K562 (cell line): ENCODE results near the gene IMMP2L. TPM values are rescaled to one million over a fixed set of nuclear protein-coding genes. Genes with fewer than 3 reads are reported as not detected.

Experiments
- ATAC-seq: fragments of 200-7000 bp; cut with Tn5 transposase; 3 replicates; pipeline ENCODE4 v1.9.1; 2020; ENCODE audit warnings: moderate library complexity
- BruUV-seq: library from RNA; stranded (reverse); fragments of 400-500 nt; replicated peaks from 2 replicates; lab custom pipeline; 2021; lab: Mats Ljungman, UMichigan
- CTCF ChIA-PET: fragments of 300-600 bp; formaldehyde crosslinking; extraction: SDS; loops from one replicate; lab custom pipeline; 2021; ENCODE audit warnings: low intra/inter-chr PET ratio; lab: Yijun Ruan, JAX
- POLR2A ChIA-PET: fragments of 300-600, 350-650 bp; sonication (Branson Sonifier 250); formaldehyde crosslinking; extraction: SDS; loops from one replicate; lab custom pipeline; 2021; ENCODE audit warnings: antibody characterized with exemption, inconsistent platforms; lab: Yijun Ruan, JAX
- DNase-seq, 4 experiments: peaks; one replicate each; pipeline versions ENCODE4 v3.0.0 to v3.0.0-alpha.2; 2011 to 2018; ENCODE audit warnings: low spot score in 3 of 4, mixed read lengths in 3 of 4; ENCODE audit errors: extremely low read depth in 1 of 4
- FAIRE-seq: peaks from 2 replicates; lab custom pipeline; 2011; peaks lifted over from hg19 to GRCh38; lab: Jason Lieb, UNC
- H2AFZ ChIP-seq: 2 replicates; pipeline ENCODE4 v1.6.0; 2011; ENCODE audit warnings: low read depth, low read length, control low read depth, inconsistent platforms
- H3K27ac ChIP-seq: fragments of 200-600 bp; 3 replicates; pipeline ENCODE4 v1.8.0; 2011; ENCODE audit warnings: low read depth, mild to moderate bottlenecking, control low read depth, inconsistent platforms, low read length, moderate library complexity, mixed read lengths; ENCODE audit errors: extremely low read depth
- H3K27me3 ChIP-seq, 2 experiments: fragments of 300-600 bp in 1 of 2; 2 replicates in 1 of 2; 3 replicates in 1 of 2; pipeline versions ENCODE4 v1.6.0 to v1.8.0; 2011; ENCODE audit warnings: inconsistent platforms in 2 of 2, low read length in 2 of 2, mild to moderate bottlenecking in 1 of 2, mixed read lengths in 1 of 2, moderate library complexity in 1 of 2; ENCODE audit not compliant: control insufficient read depth in 2 of 2, insufficient read depth in 2 of 2
- H3K36me3 ChIP-seq: fragments of 300-600 bp; 3 replicates; pipeline ENCODE4 v1.8.0; 2011; ENCODE audit warnings: mild to moderate bottlenecking, low read length, inconsistent platforms; ENCODE audit not compliant: control insufficient read depth, insufficient read depth
- H3K4me1 ChIP-seq, 2 experiments: fragments of 200-600 bp in 1 of 2; replicated peaks in 1 of 2; 2 replicates in 1 of 2; 3 replicates in 1 of 2; pipeline versions ENCODE4 v1.5.1 to v1.8.0; 2011; ENCODE audit warnings: inconsistent platforms in 2 of 2, low read length in 2 of 2, mild to moderate bottlenecking in 1 of 2, mixed read lengths in 1 of 2, moderate library complexity in 1 of 2; ENCODE audit not compliant: control insufficient read depth in 2 of 2, insufficient read depth in 2 of 2
- H3K4me2 ChIP-seq: 2 replicates; pipeline ENCODE4 v1.6.1; 2011; ENCODE audit warnings: low read length, control low read depth, inconsistent platforms, mixed read lengths; ENCODE audit not compliant: insufficient read depth
- H3K4me3 ChIP-seq: fragments of 200-600 bp; sonication (generic), shearing (Covaris generic); 2 replicates; pipeline ENCODE4 v1.5.1; 2016; ENCODE audit warnings: control low read depth, inconsistent platforms
- H3K79me2 ChIP-seq: fragments of 200-600 bp; 3 replicates; pipeline ENCODE4 v1.8.0; 2011; ENCODE audit warnings: low read length, inconsistent platforms; ENCODE audit not compliant: control insufficient read depth, insufficient read depth
- H3K9ac ChIP-seq, 2 experiments: 2 replicates each; pipeline versions ENCODE4 v1.6.0 to v1.6.1; 2011; ENCODE audit warnings: low read depth in 2 of 2, low read length in 2 of 2, control low read depth in 1 of 2, inconsistent platforms in 1 of 2, mild to moderate bottlenecking in 1 of 2, mixed read lengths in 1 of 2; ENCODE audit not compliant: insufficient read depth in 1 of 2
- H3K9me1 ChIP-seq: one replicate; pipeline ENCODE4 v1.6.0; 2011; ENCODE audit warnings: inconsistent platforms, mild to moderate bottlenecking, low read length, moderate library complexity; ENCODE audit not compliant: control insufficient read depth, insufficient read depth
- H3K9me3 ChIP-seq: replicated peaks from 2 replicates; pipeline ENCODE4 v1.5.1; 2011; ENCODE audit warnings: low read depth, low read length, inconsistent platforms; ENCODE audit not compliant: control insufficient read depth, insufficient read depth
- H4K20me1 ChIP-seq: replicated peaks from 2 replicates; pipeline ENCODE4 v1.6.1; 2011; ENCODE audit warnings: low read length, inconsistent platforms, mixed read lengths; ENCODE audit not compliant: control insufficient read depth, insufficient read depth
- ARNT ChIP-seq, 2 experiments: fragments of 450-650 bp; IDR thresholded peaks; 2 replicates each; pipeline ENCODE4 v1.6.1; 2016; ENCODE audit warnings: mild to moderate bottlenecking in 1 of 2
- BRD4 ChIP-seq: fragments of 200-600 bp; sonication (generic); IDR thresholded peaks from 2 replicates; pipeline ENCODE4 v1.6.1; 2017; ENCODE audit warnings: inconsistent platforms
- CSDE1 ChIP-seq, 2 experiments: fragments of 450-650 bp; IDR thresholded peaks; 2 replicates each; pipeline ENCODE4 v1.6.1; 2016; ENCODE audit warnings: mild to moderate bottlenecking in 1 of 2
- EHMT2 ChIP-seq: fragments of 450-650 bp; IDR thresholded peaks from 2 replicates; pipeline ENCODE4 v1.6.1; 2018; ENCODE audit warnings: antibody characterized with exemption
- KDM1A ChIP-seq, 2 experiments: fragments of 450-650 bp; IDR thresholded peaks; 2 replicates each; pipeline ENCODE4 v1.6.1; 2016; ENCODE audit warnings: mild to moderate bottlenecking in 2 of 2
- NR2C1 ChIP-seq, 2 experiments: fragments of 450-650 bp; IDR thresholded peaks; 2 replicates each; pipeline ENCODE4 v1.6.1; 2017; ENCODE audit warnings: mild to moderate bottlenecking in 2 of 2, antibody characterized with exemption in 1 of 2, inconsistent platforms in 1 of 2, missing compliant biosample characterization in 1 of 2, missing genetic modification characterization in 1 of 2
- RBM25 ChIP-seq: fragments of 200-400 bp; formaldehyde crosslinking; IDR thresholded peaks from 2 replicates; pipeline ENCODE4 v1.6.1; 2018; ENCODE audit warnings: low read length, low read depth, moderate library complexity; ENCODE audit not compliant: severe bottlenecking
- RBM39 ChIP-seq: fragments of 200-400 bp; formaldehyde crosslinking; optimal IDR thresholded peaks from 2 replicates; pipeline ENCODE3; 2018; ENCODE audit warnings: low read depth, low read length
- SMARCA5 ChIP-seq: fragments of 450-650 bp; IDR thresholded peaks from 2 replicates; pipeline ENCODE4 v1.6.1; 2016
- TAL1 ChIP-seq: fragments of 450-650 bp; IDR thresholded peaks from 2 replicates; pipeline ENCODE4 v1.6.1; 2016; ENCODE audit warnings: mild to moderate bottlenecking
- ZNF146 ChIP-seq: IDR thresholded peaks from one replicate; pipeline ENCODE4 v1.6.1; 2018; ENCODE audit warnings: missing compliant biosample characterization; ENCODE audit not compliant: unreplicated experiment
- ZNF274 ChIP-seq: IDR thresholded peaks from 2 replicates; pipeline ENCODE4 v1.6.1; 2011; ENCODE audit warnings: low read depth, mild to moderate bottlenecking, low read length, moderate library complexity, borderline replicate concordance
- ZNF316 ChIP-seq: fragments of 450-650 bp; IDR thresholded peaks from 2 replicates; pipeline ENCODE4 v1.6.1; 2016
- ZNF408 ChIP-seq: fragments of 250-450 bp; sonication (Bioruptor Pico); IDR thresholded peaks from 2 replicates; pipeline ENCODE4 v1.4.0; 2020; ENCODE audit warnings: low read depth, mild to moderate bottlenecking, moderate library complexity
- ZNF785 ChIP-seq: fragments of 250-450 bp; sonication (Bioruptor Pico); IDR thresholded peaks from 2 replicates; pipeline ENCODE4 v1.4.0; 2020; ENCODE audit warnings: mild to moderate bottlenecking
- WGBS: fragments of 100-300 bp; shearing (Covaris generic); methylation state at CpG from one replicate; pipeline ENCODE4 v1.1.6; 2016; ENCODE audit warnings: low coverage, mixed read lengths; ENCODE audit not compliant: insufficient coverage; ENCODE audit errors: missing lambda C conversion rate; 5-methylcytosine and 5-hydroxymethylcytosine counted together
- in situ Hi-C: fragments of 300-500 bp; cut with MboI; formaldehyde crosslinking; loops from 4 replicates; pipeline ENCODE4 v1.15.0; 2018; ENCODE audit warnings: inconsistent platforms, mixed read lengths
- intact Hi-C: fragments of 100-400 bp; cut with micrococcal nuclease; formaldehyde crosslinking; loops from 2 replicates; pipeline ENCODE4 v1.14.2; 2022
- polyA plus RNA-seq, 8 experiments: library from polyadenylated mRNA; depleted of rRNA in 4 of 8; stranded (reverse) in 5 of 8; unstranded in 3 of 8; fragments of >200 nt; fragmentation: Nextera tagmentation in 2 of 8; fragmentation: Illumina TruSeq in 1 of 8; extraction: Ambion mirVana in 2 of 8; extraction: Trizol in 1 of 8; gene quantifications; 2 replicates each; pipeline versions ENCODE4 v1.2.1 to v1.2.3, GENCODE V29; 2011 to 2014; ENCODE audit warnings: inconsistent platforms in 1 of 8, missing spikeins in 1 of 8
- total RNA-seq, 7 experiments: library from RNA; depleted of rRNA in 6 of 7; stranded (reverse); fragments of >200 nt in 6 of 7; fragmentation: Illumina TruSeq in 2 of 7; extraction: Trizol in 2 of 7; gene quantifications; 2 replicates each; pipeline versions ENCODE4 v1.2.1 to v1.2.3, GENCODE V29; 2011 to 2021; ENCODE audit warnings: low replicate concordance in 1 of 7
- TF ChIP-seq, protein P1 (sequence below): sonication (generic); formaldehyde crosslinking; IDR thresholded peaks from 2 replicates; pipeline ENCODE4 v1.8.1; 2023; ENCODE audit warnings: mild to moderate bottlenecking, missing genetic modification reagents
- TF ChIP-seq, protein P2 (sequence below): fragments of 450-650 bp; IDR thresholded peaks from 2 replicates; pipeline ENCODE4 v1.6.1; 2016; ENCODE audit warnings: mild to moderate bottlenecking

IMMP2L gene
- total and polyA plus RNA-seq, 9 of the 15 experiments (the other 6 are each of a cell fraction or from before 2014, with no cell fraction given) = 29.7 to 116 (median 53.0) TPM

- no peak for TF ChIP-seq CSDE1 (IDR thresholded peaks at IDR 0.05)
- TF ChIP-seq BRD4 = peak; percentile 43; the same call in 1 of the 2 replicates
- peak; percentile 96 for TF ChIP-seq TAL1
- TF ChIP-seq, protein P1, sequence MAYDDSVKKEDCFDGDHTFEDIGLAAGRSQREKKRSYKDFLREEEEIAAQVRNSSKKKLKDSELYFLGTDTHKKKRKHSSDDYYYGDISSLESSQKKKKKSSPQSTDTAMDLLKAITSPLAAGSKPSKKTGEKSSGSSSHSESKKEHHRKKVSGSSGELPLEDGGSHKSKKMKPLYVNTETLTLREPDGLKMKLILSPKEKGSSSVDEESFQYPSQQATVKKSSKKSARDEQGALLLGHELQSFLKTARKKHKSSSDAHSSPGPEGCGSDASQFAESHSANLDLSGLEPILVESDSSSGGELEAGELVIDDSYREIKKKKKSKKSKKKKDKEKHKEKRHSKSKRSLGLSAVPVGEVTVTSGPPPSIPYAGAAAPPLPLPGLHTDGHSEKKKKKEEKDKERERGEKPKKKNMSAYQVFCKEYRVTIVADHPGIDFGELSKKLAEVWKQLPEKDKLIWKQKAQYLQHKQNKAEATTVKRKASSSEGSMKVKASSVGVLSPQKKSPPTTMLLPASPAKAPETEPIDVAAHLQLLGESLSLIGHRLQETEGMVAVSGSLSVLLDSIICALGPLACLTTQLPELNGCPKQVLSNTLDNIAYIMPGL (CRISPR knock-in tag) = no peak
- TF ChIP-seq RBM39 = no peak
- TF ChIP-seq ZNF785 (CRISPR knock-in tag) = no peak
- no peak for TF ChIP-seq ZNF274
Observed at GRCh38 chr7:111474723-111475418, 87.4 kb downstream of the IMMP2L start (continued).

DNA sequence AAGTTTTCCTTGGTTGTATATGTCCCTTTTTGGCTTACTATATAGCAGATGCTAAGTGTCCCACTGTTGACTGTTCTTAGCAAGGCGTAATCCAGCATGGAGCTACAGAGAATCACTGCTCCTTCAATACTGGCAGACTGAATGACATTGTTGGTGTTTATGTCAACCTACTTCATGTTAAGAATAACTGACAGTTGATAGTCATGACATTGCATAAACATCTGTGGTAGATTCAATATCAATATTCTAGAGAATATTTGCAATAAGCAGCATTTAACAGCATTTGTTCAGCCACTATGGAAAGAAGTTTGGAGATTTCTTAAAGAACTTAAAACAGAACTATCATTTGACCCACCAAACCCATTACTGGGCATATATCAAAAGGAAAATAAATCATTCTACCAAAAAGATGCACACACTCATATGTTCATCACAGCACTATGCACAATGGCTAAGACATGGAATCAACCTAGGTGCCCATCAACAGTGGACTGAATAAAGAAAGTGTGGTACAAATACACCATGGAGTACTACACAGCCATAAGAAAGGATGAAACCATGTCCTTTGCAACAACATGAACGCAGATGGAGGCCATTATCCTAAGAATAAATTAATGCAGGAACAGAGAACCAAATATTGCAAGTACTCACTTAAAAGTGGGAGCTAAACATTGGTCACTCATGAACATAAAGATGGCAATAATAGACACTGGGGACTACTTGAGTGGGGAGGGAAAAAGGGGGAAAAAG is 88.7 kb downstream of the IMMP2L start:
- in situ Hi-C loops (no loop called here), intact Hi-C loops (no loop called here)
- H3K79me2 ChIP-seq = peaks cover 10% of the 10 kb centered on the region; the same call in 1 of the 3 replicates
- H3K27me3 ChIP-seq = no peaks in the 10 kb centered on the region
- WGBS = 89% methylated on average over 2 of the region's 2 CpGs
- H3K27ac ChIP-seq = peak overlapping the region; percentile 68
- no peak overlapping the region for H3K4me2 ChIP-seq
- DNase-seq (no peak), FAIRE-seq (no peak), ATAC-seq (no peak)
- no peak overlapping the region for H2AFZ ChIP-seq
- H3K4me1 ChIP-seq = peaks cover 6 to 47% of the 10 kb centered on the region in 2 experiments; a peak in 4 of 5 replicates
- peaks cover 18% of the 10 kb centered on the region for H3K9me3 ChIP-seq
- H3K9me1 ChIP-seq = no peaks in the 10 kb centered on the region
- no peak overlapping the region for H3K4me3 ChIP-seq
- no peaks in the 10 kb centered on the region for H4K20me1 ChIP-seq
- BruUV-seq = no TSS peak
- no peak overlapping the region for H3K9ac ChIP-seq
- POLR2A ChIA-PET = interaction anchor here (1.3 to 1.5 kb wide), 2 partner anchors 10 kb away, joined by 3 to 4 read pairs; no protein-coding TSS in a partner anchor
- CTCF ChIA-PET = no interaction called here
- peaks cover 22% of the 10 kb centered on the region; the same call in 2 of the 3 replicates for H3K36me3 ChIP-seq
- peak; percentile 84 for TF ChIP-seq ZNF146 (CRISPR knock-in tag)
- TF ChIP-seq ARNT (IDR thresholded peaks at IDR 0.05) = peak in 1 of 2 experiments; percentile 22; a peak in 1 of 4 replicates
- peak; percentile 8; the same call in 1 of the 2 replicates for TF ChIP-seq NR2C1 (IDR thresholded peaks at IDR 0.05)
- TF ChIP-seq NR2C1 (tag; IDR thresholded peaks at IDR 0.05) = no peak
- TF ChIP-seq ZNF408 (CRISPR knock-in tag) = no peak
- TF ChIP-seq, protein P2, sequence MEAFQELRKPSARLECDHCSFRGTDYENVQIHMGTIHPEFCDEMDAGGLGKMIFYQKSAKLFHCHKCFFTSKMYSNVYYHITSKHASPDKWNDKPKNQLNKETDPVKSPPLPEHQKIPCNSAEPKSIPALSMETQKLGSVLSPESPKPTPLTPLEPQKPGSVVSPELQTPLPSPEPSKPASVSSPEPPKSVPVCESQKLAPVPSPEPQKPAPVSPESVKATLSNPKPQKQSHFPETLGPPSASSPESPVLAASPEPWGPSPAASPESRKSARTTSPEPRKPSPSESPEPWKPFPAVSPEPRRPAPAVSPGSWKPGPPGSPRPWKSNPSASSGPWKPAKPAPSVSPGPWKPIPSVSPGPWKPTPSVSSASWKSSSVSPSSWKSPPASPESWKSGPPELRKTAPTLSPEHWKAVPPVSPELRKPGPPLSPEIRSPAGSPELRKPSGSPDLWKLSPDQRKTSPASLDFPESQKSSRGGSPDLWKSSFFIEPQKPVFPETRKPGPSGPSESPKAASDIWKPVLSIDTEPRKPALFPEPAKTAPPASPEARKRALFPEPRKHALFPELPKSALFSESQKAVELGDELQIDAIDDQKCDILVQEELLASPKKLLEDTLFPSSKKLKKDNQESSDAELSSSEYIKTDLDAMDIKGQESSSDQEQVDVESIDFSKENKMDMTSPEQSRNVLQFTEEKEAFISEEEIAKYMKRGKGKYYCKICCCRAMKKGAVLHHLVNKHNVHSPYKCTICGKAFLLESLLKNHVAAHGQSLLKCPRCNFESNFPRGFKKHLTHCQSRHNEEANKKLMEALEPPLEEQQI = 0 out of 2 replicates have a peak, but pooled peaks have one; percentile 22
- TF ChIP-seq ZNF316 = peak; percentile 51
- peak; percentile 40 for TF ChIP-seq RBM25
- peak; percentile 37 to 64; a peak in 3 of 4 replicates for TF ChIP-seq KDM1A (IDR thresholded peaks at IDR 0.05)
- TF ChIP-seq EHMT2 = 0 out of 2 replicates have a peak, but pooled peaks have one; percentile 24
- TF ChIP-seq RBM39 = no peak
- 0 out of 2 replicates have a peak, but pooled peaks have one; percentile 22 for TF ChIP-seq SMARCA5
